HG03135 (cell line): ENCODE measurements around the gene WDR76.
"Not testable (repeated sequence)": the region's sequence is repeated elsewhere in the genome, so short reads cannot be mapped to it uniquely, and the experiment has no call there.

ENCODE experiments used
- ATAC-seq: cut with Tn5 transposase; IDR thresholded peaks from one replicate; pipeline ENCODE4 v1.9.1; 2021; ENCODE audit warnings: mild to moderate bottlenecking, moderate library complexity; ENCODE audit not compliant: unreplicated experiment

Gene WDR76

DNA sequence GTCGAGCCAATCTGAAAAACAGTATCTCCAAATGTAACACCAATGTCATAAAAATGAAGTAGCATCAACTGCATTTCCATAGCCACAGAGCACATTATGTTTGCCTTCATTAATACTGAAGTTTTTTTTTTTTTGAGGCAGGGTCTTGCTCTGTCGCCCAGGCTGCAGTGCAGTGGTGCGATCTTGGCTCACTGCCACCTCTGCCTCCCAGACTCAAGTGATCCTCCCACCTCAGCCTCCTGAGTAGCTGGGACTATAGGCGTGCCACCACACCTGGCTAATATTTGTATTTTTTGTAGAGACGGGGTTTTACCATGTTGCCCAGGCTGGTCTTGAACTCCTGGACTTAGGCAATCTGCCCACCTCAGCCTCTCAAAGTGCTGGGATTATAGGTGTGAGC is 11.7 kb upstream of the WDR76 start:
- ATAC-seq, result not testable (repeated sequence)

DNA sequence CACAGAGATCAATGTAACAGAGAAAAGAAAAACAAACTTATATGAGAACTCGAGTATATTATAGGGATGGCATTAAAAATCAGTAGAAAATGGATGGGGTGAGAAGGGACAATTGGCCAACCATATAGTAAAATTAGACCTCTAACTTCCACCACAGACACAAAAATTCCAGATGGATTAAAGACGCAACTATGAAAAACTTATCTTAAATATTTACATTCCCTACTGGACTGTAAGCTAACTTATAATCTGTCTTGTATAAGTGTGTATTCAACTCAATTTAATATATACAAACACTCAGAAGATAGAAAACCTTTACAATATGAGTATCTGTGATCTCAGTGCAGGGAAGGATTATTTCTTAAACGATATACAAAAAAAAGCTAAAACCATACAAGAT is 5.3 kb upstream of the WDR76 start:
- ATAC-seq, result no peak

DNA sequence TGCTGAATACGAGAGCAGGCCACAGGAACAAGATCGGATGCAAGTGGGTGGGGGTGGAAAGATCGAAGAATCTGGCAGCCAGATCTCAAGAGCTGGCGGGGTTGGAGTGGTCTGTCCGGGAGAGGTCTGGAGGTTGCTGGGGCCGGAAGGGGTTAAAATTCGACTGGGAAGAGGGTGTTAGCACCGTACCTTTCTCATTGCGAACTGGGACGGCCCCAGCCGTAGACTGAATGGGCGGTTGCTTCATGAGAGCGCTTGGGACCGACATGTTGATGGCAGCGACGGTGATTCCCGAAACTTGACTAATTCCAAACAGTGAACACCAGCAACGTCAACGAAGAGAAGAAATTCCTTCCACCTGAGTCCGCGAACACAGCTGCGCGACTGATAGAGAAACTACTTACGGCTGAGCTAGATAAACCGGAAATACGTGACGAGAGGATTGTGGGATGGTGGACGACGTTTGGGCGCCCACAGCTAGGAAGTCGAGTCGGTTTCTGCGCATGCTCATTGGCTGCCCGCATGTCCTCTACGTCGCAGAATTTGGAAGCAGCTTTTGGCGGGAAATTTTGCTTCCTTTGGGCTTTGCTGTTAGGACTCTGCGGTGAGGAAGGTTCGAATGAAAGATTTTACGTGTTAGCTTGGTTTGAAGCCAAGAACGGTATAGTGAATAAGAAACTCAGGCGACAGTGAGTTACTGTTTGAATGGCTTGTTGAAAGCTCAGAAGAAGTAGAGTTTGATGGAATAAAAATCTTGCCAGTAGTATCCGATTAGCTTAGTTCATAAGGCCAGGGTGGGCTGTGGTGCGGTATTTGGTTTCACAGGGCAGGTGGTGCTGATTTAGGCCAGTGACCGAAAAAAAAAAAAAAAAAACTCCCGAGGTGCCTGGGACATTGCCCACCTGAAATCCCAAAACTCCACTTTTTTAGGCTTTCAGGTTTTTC is 2.2 kb upstream of the WDR76 start, which contains the start of gene MFAP1:
MFAP1 (minus strand) TSS at position 389 of the 945 bp plus-strand sequence; CDS start at position 268, 121 bp downstream.
- peak; percentile 66 for ATAC-seq

DNA sequence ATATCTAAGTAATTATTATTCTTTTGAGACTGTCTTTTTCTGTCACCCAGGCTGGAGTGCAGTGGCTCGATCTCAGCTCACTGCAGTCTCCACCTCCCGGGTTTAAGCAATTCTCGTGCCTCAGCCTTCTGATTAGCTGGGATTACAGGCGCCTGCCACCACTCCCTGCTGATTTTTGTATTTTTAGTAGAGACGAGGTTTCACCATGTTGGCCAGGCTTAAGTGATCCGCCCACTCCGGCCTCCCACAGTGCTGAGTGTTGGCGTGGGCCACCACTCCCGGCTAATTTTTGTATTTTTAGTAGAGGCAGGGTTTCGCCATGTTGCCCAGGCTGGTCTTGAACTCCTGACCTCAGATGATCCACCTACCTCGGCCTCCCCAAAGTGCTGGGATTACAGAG is 1.5 kb upstream of the WDR76 start:
- ATAC-seq, result not testable (repeated sequence)

DNA sequence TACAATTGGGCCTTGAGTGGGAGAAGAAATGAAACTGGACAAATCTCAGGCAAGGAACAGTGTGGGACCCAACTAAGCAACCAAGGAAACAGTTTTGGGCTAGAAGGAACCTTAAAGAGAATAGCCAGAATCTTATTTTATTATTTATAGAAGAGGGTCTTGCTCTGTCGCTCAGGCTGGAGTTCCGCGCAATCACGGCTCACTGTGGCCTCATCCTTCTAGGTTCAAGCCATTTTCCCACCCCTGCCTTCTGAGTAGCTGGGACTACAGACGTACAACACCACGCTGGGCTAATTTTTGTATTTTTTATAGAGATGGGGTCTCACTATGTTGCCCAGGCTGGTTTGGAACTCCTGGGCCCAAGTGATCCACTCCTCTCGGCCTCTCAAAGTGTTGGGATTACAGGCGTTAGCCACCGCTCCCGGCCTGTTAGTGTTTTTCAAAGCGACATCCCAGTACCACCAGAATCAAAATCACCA is 734 bp upstream of the WDR76 start:
- no peak for ATAC-seq

DNA sequence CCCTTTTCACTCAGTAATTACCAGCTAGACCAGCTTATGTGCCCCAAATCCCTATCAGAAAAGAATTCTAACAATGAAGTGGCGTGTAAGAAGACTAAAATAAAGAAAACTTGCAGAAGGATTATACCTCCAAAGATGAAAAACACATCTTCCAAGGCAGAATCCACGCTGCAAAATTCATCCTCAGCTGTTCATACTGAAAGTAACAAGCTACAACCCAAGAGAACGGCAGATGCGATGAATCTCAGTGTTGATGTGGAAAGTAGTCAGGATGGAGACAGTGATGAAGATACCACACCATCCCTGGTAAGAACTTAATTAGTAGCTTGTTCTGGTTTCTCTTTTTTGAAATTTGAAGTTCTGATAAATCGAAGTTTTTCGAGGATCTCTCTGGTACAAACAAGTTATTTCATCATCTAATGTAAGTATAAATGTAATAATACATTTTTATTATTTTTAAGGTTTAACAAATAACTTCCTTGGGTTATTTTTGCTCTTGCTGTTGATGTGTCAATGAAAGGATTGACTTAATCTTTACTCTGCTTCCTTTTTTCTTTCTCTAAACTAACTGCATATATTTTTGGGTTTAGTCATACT is 1.4 kb downstream of the WDR76 start:
- no peak for ATAC-seq

DNA sequence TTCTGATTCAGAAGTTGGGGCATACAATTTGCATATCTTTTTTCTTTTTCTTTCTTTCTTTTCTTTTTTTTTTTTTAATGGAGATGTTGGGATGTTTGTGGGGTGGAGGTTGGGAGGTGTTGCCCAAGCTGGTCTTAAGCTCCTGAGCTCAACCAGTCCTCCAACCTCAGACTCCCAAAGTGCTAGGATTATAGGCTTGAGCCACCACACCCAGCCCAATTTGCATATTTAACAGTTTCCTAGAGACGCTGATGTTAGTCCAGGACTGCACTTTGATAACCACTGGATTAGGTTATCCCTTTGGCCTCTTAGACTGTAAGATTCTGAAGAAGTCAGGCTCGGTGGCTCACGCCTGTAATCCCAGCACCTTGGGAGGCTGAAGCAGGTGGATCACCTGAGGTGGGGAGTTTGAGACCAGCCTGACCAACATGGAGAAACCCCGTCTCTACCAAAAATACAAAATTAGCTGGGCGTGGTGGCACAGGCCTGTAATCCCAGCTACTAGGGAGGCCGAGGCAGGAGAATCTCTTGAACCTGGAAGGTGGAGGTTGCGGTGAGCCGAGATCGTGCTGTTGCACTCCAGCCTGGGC is 3.2 kb downstream of the WDR76 start:
- not testable (repeated sequence) for ATAC-seq

DNA sequence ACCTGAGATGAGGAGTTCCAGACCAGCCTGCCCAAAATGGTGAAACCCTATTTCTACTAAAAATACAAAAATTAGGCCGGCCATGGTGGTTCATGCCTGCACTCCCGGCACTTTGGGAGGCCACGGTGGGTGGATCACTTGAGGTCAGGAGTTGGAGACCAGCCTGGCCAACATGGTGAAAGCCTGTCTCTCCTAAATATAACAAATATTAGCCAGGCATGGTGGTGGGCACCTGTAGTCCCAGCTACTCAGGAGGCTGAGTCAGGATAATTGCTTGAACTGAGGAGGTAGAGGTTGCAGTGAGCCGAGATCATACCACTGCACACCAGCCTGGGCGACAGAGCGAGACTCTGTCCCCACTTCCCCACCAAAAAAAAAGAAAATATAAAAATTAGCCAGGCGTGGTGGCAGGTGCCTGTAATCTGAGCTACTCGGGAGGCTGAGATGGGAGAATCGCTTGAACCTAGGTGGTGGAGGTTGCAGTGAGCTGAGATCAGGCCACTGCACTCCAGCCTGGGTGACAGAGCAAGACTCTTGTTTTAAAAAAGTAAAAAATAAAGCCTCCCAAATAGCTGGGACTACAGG is 4.0 kb downstream of the WDR76 start:
- ATAC-seq, result not testable (repeated sequence)

DNA sequence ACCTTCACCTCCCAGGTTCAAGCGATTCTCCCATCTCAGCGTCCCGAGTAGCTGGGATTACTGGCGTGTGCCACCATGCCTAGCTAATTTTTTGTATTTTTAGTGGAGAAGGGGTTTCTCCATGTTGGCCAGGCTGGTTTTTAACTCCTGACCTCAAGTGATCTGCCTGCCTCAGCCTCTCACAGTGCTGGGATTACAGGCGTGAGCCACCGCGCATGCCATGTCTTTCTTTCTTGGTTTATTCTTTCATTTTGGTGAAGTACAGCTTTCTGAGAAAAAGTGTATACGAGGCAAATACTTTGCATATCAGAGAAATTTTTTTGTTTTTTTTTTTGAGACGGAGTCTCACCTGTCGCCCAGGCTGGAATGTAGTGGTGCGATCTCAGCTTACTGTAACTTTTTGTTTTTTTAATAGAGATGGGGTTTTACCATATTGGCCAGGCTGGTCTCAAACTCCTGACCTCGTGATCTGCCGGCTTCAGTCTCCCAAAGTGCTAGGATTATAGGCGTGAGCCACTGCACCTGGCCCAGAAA is 4.8 kb downstream of the WDR76 start:
- not testable (repeated sequence) for ATAC-seq

DNA sequence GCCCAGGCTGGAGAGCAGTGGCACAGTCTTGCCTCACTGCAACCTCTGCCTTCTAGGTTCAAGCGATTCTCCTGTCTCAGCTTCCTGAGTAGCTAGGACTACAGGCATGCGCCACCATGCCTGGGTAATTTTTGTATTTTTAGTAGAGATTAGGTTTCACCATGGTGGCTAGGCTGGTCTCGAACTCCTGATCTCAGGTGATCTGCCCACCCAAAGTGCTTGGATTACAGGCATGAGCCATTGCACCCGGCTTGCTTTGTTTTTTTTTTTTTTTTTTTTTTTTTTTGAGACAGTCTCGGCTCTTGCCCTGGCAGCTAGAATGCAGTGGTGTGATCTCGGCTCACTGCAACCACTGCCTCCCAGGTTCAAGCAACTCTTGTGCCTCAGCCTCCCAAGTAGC is 5.7 kb downstream of the WDR76 start:
- not testable (repeated sequence) for ATAC-seq

DNA sequence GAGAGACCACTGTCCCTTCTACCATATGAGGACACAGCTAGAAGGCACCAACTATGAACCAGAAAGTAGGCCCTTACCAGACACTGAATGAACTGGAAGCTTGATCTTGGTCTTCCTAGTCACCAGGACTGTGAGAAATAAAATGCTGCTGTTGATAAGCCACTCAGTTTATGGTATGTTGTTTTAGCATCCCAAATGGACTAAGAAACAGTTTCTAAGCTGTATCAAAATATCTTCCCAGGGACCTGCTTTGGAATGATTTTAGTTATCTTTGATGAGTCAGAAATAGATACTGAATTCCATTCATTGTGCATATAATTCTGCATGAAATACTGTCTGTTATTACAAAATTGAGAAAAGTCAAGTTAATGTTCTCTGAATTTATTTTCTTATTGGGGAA is 18.6 kb downstream of the WDR76 start:
- ATAC-seq, result no peak

DNA sequence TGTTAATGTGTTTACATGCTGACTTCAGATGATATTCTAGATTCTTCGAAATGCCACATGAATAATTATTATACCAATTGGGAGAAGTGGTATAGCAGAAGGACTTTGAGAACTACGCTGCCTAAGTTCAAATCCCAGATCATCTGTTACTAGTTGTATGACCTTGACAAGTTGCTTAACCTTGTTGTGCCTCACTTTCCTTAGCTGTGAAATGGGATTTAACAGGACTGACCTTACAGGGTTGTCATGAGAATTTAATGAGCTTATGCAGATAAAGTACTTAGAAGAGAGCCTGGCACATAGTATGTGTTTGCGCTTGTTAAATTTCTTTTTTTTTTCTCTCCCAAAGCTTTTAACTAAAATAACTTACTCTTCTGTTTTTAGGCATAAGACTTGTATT is 24.4 kb downstream of the WDR76 start:
- no peak for ATAC-seq

DNA sequence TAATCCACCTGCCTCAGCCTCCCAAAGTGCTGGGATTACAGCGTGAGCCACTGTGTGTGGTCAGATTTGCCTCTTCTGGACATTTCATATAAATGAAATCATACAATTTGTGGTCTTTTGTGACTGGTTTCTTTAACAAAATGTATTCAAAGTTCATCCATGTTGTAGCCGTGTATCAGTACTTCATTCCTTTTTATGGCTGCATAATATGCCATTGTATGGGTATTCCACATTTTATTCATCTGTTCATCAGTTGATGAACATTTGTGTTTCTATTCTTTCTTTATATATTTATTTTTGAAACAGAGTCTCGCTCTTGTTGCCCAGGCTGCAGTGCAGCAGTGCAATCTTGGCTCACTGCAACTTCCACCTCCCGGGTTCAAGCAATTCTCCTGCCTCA is 25.8 kb downstream of the WDR76 start:
- no peak for ATAC-seq

DNA sequence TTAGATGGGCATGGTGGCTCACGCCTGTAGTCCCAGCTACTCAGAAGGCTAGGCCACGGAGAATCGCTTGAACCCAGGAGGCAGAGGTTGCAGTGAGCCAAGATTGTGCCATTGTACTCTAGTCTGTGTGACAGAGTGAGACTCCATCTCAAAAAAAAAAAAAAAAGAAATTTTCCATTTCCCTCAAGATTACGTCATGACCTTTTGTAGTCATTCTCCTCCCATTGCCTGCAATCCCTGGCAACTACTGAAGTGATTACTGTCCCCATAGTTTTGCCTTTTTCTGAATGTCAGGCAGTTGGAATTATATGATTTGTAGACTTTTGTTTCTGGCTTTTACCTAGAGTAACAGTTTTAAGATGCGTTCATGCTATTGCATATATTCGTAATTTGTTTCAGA is 28.0 kb downstream of the WDR76 start:
- ATAC-seq, result no peak

DNA sequence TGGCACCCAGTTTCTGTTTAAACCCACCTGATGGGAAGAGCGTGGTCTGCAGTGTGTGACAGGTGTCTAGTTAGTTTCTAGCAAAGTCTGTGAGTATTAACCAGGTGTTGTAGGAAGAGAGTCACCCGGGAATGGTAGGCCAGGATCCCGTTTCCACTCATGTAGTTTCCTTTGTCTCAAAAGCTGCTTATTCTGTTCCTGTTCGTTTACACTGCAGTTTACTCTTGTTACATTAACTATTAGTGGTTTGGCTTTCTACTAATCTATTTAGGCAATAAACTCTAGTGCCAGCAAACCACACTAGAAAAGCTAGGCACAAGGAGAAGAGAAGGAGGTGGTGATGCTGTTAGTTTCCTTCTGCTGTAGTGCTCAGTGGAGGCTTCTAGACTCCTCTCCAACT is 32.7 kb downstream of the WDR76 start:
- ATAC-seq, result no peak

DNA sequence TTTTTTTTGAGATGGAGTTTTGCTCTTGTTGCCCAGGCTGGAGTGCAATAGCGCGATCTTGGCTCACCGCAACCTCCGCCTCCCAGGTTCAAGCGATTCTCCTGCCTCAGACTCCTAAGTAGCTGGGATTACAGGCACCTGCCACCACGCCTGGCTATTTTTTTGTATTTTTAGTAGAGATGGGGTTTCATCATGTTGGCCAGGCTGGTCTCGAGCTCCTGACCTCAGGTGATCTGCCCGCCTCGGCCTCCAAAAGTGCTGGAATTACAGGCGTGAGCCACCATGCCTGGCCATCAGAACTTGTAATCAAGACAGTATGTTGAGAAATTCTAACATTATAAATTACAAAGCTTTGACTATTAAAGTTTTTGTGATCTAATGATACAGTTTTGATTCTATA is 39.8 kb downstream of the WDR76 start:
- not testable (repeated sequence) for ATAC-seq

DNA sequence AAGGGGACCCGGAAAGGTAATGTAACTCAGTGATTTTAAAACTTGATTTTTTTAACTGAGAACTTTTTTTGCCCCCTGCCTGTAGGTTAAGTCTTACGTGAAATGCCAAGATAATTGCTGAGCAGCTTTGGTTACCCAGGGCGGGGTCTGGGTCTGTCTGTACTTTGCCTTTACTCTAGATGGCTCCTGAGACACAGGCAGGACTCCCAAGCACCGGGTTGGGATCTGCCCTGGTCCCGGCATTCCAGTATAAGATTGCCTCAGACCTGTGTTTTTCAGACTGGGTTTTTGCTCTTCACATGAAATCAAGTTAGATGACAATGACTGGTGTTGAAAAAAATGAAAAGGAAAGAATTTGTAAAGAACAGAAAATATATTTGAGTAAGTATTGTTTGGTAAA is 40.3 kb downstream of the WDR76 start:
- no peak for ATAC-seq

DNA sequence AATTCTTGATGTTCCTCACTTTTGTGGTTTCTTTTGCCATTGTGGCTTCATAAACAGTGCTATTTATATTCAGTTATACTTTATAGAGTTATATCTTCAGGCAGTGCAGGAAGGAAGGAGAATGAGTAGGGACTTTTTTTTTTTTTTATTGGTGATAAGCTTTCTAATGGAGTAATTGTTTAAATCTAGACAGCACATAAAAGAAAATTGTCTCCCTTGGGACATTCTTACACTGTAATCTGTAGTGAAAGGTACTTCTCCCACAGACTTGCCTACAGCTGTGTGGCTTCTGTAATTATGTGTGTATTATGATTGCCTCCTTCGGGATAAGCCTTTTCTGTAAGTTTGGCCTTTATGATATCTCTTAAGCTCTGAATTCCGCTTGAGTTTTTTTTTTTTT is 41.6 kb downstream of the WDR76 start:
- no peak for ATAC-seq

DNA sequence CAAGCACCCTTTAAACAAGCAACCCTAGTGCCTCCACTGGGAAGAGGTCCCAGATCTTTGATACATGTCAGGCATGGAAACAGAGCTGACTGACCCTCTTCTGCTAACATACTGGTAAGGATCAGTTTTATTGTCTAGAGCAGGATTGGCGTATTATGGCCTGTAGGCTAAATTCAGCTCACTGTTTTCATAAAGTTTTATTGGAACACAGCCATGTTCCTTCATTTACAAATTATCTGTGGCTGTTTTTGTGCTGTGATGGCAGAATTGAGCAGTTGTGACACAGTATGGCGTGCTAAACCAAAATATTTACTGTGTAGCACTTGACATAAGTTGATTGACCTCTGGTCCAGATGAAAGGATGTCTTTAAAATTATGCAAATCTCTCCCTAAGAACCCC is 45.0 kb downstream of the WDR76 start:
- no peak for ATAC-seq

DNA sequence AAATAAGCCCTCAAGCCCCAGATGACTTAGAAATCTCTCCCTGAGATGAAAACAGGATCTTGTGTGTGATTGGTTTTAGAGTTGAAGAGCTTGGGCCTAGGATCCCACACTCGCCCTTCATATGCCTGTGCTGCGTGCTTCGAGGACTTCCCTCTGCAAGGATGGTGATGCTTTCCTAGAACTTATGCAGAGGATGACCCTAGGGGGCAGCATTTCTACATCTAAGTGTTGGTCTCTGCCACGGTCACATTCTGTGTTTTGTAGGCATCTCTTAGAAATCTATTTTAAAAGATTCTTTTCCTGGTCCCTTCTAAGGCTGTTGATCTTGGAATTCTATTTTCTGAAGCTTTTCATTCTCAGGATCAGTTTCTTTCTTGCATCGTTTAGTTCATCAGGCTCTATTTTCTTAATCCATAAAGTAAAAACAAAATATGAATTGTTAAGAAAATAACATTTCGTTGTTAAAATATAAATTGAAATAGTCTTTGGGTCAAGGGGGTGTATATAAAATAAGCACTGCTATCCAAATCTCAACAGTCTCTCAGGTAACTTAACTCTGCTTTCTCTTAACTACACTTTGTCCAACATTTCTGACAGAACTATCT is 45.7 kb downstream of the WDR76 start:
- no peak for ATAC-seq

DNA sequence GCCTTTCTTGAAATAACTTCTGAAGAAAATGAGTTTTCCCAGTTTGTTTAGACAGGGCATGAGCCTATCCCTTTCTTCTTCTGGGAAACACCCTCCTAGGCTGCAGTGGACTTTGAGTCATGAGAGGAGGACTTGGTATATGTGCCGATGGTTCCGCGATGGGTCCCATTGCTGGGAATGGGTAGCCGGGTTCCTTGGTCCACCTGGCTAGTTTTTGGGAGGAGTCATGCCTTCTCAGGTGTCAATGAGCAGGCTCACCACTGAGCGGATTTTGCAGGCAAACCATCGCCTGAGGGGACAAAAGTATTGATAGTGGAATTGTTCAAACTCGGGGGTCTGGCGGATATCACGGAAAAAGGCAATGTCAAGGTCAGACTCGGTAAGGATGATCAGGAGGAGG is 46.8 kb downstream of the WDR76 start:
- ATAC-seq, result no peak
